AG04450 (cell line): ENCODE measurements around the gene NABP2. TPM values are rescaled to one million over a fixed set of nuclear protein-coding genes. Genes with fewer than 3 reads are reported as not detected.
"Not testable (repeated sequence)": the region's sequence is repeated elsewhere in the genome, so short reads cannot be mapped to it uniquely, and the experiment has no call there.

ENCODE experiments used
- CTCF ChIA-PET: fragments of 300-600, 350-600 bp; formaldehyde crosslinking; extraction: SDS; loops from one replicate; lab custom pipeline; 2022; ENCODE audit warnings: antibody characterized with exemption, inconsistent platforms; lab: Charles Lee
- POLR2A ChIA-PET: fragments of 350-600 bp; formaldehyde crosslinking; extraction: SDS; loops from one replicate; lab custom pipeline; 2021; ENCODE audit warnings: antibody characterized with exemption, inconsistent platforms; lab: Yijun Ruan, JAX
- DNase-seq: peaks from one replicate; pipeline ENCODE4 v3.0.0-alpha.2; 2011; ENCODE audit warnings: low read depth, low spot score
- H3K27ac ChIP-seq: one replicate; pipeline ENCODE4 v1.5.1; 2012; ENCODE audit warnings: low read depth, low read length, control low read depth
- H3K27me3 ChIP-seq: one replicate; pipeline ENCODE4 v1.6.0; 2012; ENCODE audit warnings: low read length; ENCODE audit not compliant: control insufficient read depth, insufficient read depth
- H3K4me3 ChIP-seq: 2 replicates; pipeline ENCODE4 v1.5.1; 2011; ENCODE audit warnings: mild to moderate bottlenecking, low read depth, low read length, control low read depth
- H3K9me3 ChIP-seq: 2 replicates; pipeline ENCODE4 v1.5.1; 2012; ENCODE audit warnings: low read length; ENCODE audit not compliant: control insufficient read depth, insufficient read depth
- polyA plus RNA-seq: library from polyadenylated mRNA; depleted of rRNA; stranded (reverse); fragments of >200 nt; gene quantifications from 2 replicates; pipeline ENCODE4 v1.2.3, GENCODE V29; 2011
- TF ChIP-seq, protein P1 (sequence below): IDR thresholded peaks from 2 replicates; pipeline ENCODE4 v1.5.1; 2011; ENCODE audit warnings: low read depth, low read length, control low read depth, inconsistent platforms

Gene NABP2
- polyA plus RNA-seq, 1 experiment, result 52.5 TPM

- Histone ChIP-seq H3K9me3 (no peaks in the 10 kb centered on the region; the same call in 1 of the 2 replicates), H3K27ac (no peak overlapping the region), H3K27me3 (no peaks in the 10 kb centered on the region), H3K4me3 (no peak overlapping the region)
- ChIA-PET POLR2A (no interaction called here), CTCF (no interaction called here)
- no peak for DNase-seq
- TF ChIP-seq, protein P1, sequence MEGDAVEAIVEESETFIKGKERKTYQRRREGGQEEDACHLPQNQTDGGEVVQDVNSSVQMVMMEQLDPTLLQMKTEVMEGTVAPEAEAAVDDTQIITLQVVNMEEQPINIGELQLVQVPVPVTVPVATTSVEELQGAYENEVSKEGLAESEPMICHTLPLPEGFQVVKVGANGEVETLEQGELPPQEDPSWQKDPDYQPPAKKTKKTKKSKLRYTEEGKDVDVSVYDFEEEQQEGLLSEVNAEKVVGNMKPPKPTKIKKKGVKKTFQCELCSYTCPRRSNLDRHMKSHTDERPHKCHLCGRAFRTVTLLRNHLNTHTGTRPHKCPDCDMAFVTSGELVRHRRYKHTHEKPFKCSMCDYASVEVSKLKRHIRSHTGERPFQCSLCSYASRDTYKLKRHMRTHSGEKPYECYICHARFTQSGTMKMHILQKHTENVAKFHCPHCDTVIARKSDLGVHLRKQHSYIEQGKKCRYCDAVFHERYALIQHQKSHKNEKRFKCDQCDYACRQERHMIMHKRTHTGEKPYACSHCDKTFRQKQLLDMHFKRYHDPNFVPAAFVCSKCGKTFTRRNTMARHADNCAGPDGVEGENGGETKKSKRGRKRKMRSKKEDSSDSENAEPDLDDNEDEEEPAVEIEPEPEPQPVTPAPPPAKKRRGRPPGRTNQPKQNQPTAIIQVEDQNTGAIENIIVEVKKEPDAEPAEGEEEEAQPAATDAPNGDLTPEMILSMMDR, result no peak
Observed at GRCh38 chr12:56261503-56262232, 37.5 kb downstream of the NABP2 start.

DNA sequence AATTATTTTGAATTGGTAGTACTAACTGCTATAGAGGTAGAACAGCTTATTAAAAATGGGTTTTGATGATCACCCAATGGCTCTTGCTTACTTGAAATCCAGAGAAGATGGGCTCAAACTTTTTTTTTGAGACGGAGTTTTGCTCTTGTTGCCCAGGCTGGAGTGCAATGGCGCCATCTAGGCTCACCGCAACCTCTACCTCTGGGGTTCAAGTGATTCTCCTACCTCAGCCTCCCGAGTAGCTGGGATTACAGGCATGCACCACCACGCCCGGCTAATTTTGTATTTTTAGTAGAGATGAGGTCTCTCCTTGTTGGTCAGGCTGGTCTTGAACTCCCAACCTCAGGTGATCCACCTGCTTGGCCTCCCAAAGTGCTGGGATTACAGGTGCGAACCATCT is 38.8 kb downstream of the NABP2 start:
- H3K27me3 ChIP-seq, H3K27ac ChIP-seq, DNase-seq, H3K4me3 ChIP-seq, POLR2A ChIA-PET, CTCF ChIA-PET, H3K9me3 ChIP-seq: not testable (repeated sequence)

GRCh38 chr12:56266068-56266692 is 42.0 kb downstream of the NABP2 start:
- not testable (repeated sequence) for DNase-seq, H3K9me3 ChIP-seq, H3K27me3 ChIP-seq
- Histone ChIP-seq H3K27ac (peak overlapping the region; percentile 92), H3K4me3 (peak overlapping the region; percentile 76)
- ChIA-PET CTCF (interaction anchor here (0.7 to 2.1 kb wide), 9 partner anchors 8 to 374 kb away, joined by 3 to 23 read pairs (median 4); partner anchors contain the start of genes ANKRD52, RNF41 and SMARCC2), POLR2A (interaction anchor here (0.6 to 2.0 kb wide), 6 partner anchors 8 to 418 kb away, joined by 3 to 14 read pairs (median 3); partner anchors contain the start of genes ANKRD52 and RNF41)

- peak; percentile 48 for DNase-seq
- Histone ChIP-seq H3K9me3 (no peaks in the 10 kb centered on the region; the same call in 1 of the 2 replicates), H3K27me3 (no peaks in the 10 kb centered on the region), H3K4me3 (peak within 1 kb of the TSS; percentile 76), H3K27ac (peak within 1 kb of the TSS; percentile 92)
- TF ChIP-seq, protein P1, result peak; percentile 79
- ChIA-PET CTCF (interaction anchor here (0.6 to 2.1 kb wide), 10 partner anchors 9 to 394 kb away, joined by 3 to 23 read pairs (median 4); partner anchors contain the start of genes ANKRD52, RNF41 and SMARCC2), POLR2A (interaction anchor here (0.6 to 2.0 kb wide), 9 partner anchors 8 to 417 kb away, joined by 3 to 14 read pairs (median 3); partner anchors contain the start of genes ANKRD52 and RNF41)
Observed at GRCh38 chr12:56266693-56267442, 42.7 kb downstream of the NABP2 start, which contains the start of gene COQ10A. Gene COQ10A (plus strand): TSS chr12:56266942. CDS start chr12:56267119, 177 bp downstream.

- no peaks in the 10 kb centered on the region for H3K27me3 ChIP-seq
- H3K9me3 ChIP-seq, result no peaks in the 10 kb centered on the region; the same call in 1 of the 2 replicates
- peak overlapping the region; percentile 76 for H3K4me3 ChIP-seq
- CTCF ChIA-PET, result interaction anchor here (0.6 to 2.1 kb wide), 5 partner anchors 10 to 394 kb away, joined by 3 to 23 read pairs (median 4); partner anchors contain the start of genes ANKRD52 and SMARCC2
- no peak for DNase-seq
- H3K27ac ChIP-seq, result peak overlapping the region; percentile 39
- POLR2A ChIA-PET, result interaction anchor here (0.5 to 2.0 kb wide), 8 partner anchors 9 to 268 kb away, joined by 3 to 14 read pairs (median 4); partner anchors contain the start of genes ANKRD52, RNF41 and SMARCC2
- TF ChIP-seq, protein P1, result no peak
Observed at GRCh38 chr12:56267443-56268071, 43.4 kb downstream of the NABP2 start.
